Measurements from ENCODE around the gene VPS8. TPM values are rescaled to one million over a fixed set of nuclear protein-coding genes. Genes with fewer than 3 reads are reported as not detected.

Gene VPS8
- total and polyA plus RNA-seq, 2 donors (not counting 1 experiment from before 2014, with no cell fraction given): 24.9 to 99.4 TPM

DNA sequence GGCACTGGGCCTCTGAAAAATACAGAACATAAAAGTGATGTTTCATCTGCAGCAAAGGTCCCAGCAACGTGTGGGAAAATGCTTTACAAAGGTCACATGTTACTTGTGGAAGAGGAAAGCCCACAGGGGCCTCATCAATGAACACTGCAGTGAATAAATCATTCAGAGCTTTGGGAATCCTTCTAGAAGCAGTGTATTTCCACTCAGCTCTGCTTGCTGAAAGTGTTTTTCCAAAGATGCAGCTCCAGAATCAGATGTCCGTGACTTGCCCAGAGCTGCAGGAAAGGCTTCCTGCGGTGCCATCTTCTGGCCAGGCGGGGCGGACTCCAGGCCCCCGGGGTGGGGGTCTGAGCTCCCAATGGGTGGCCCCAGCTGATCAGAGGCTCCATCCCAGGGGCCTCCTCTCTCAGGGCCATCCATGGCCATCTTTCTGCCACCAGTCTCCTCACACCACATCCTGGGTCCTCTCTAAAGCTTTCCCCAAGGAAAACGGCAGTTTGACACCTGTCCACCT, 259.4 kb downstream of the VPS8 start:
- Histone ChIP-seq H3K27ac (ENCODE audit: insufficient read depth, low read length) (no peak overlapping the region), H3K27me3 (ENCODE audit: control insufficient read depth, insufficient read depth, low read length) (no peaks in the 10 kb centered on the region), H3K79me2 (ENCODE audit: control insufficient read depth, insufficient read depth, low read length) (no peaks in the 10 kb centered on the region), H3K4me3 (replicated peaks in 1 of 4; ENCODE audit: control extremely low read depth in 1 of 4, insufficient read depth in 1 of 4, low read depth in 3 of 4, low read length in 4 of 4) (no peak overlapping the region), H3K36me3 (ENCODE audit: control insufficient read depth, insufficient read depth, low read length) (no peaks in the 10 kb centered on the region), H3K9ac (ENCODE audit: insufficient read depth, low read length) (no peak overlapping the region), H3K4me1 (ENCODE audit: control insufficient read depth, extremely low read depth, insufficient read depth, low read length) (no peaks in the 10 kb centered on the region), H3K4me2 (ENCODE audit: extremely low read depth, insufficient read depth, low read length) (no peak overlapping the region), H4K20me1 (ENCODE audit: control insufficient read depth, extremely low read depth, insufficient read depth, low read length) (no peaks in the 10 kb centered on the region), H2AFZ (ENCODE audit: low read length) (no peak overlapping the region), H3K9me3 (ENCODE audit: control insufficient read depth, insufficient read depth, low read depth, low read length) (no peaks in the 10 kb centered on the region)
- no peak for DNase-seq (ENCODE audit: low read depth in 2 of 2)
- no peak for TF ChIP-seq EZH2 (IDR thresholded peaks at IDR 0.05; ENCODE audit: low read length, missing control alignments)
- TF ChIP-seq, protein P1, sequence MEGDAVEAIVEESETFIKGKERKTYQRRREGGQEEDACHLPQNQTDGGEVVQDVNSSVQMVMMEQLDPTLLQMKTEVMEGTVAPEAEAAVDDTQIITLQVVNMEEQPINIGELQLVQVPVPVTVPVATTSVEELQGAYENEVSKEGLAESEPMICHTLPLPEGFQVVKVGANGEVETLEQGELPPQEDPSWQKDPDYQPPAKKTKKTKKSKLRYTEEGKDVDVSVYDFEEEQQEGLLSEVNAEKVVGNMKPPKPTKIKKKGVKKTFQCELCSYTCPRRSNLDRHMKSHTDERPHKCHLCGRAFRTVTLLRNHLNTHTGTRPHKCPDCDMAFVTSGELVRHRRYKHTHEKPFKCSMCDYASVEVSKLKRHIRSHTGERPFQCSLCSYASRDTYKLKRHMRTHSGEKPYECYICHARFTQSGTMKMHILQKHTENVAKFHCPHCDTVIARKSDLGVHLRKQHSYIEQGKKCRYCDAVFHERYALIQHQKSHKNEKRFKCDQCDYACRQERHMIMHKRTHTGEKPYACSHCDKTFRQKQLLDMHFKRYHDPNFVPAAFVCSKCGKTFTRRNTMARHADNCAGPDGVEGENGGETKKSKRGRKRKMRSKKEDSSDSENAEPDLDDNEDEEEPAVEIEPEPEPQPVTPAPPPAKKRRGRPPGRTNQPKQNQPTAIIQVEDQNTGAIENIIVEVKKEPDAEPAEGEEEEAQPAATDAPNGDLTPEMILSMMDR (conservative IDR thresholded peaks at IDR 0.05 in 1 of 2, IDR thresholded peaks at IDR 0.05 in 1 of 2; ENCODE audit: low read depth in 1 of 2, low read length in 2 of 2): no peak

DNA sequence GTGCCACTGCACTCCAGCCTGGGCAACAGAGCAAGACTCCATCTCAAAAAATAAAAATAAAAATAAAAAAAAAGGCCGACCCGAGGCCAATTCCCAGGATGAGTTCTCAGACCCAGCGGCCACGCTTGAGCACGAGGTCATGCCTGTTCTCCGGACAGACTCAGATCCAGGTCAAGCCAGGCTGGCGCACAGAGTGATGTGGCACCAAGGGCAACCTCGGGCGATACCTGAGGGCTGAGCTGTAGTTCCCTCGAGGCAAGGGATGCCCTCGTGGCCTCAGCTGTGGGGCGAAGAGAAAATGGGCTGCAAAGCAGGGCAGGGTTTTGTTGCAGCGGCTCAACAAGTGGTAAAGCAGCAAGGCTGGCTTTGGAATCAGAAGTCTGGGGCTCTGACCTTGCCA, 263.6 kb downstream of the VPS8 start:
- no peaks in the 10 kb centered on the region for H3K27me3 ChIP-seq (ENCODE audit: control insufficient read depth, insufficient read depth, low read length)
- no peak overlapping the region for H3K9ac ChIP-seq (ENCODE audit: insufficient read depth, low read length)
- H3K9me3 ChIP-seq (ENCODE audit: control insufficient read depth, insufficient read depth, low read depth, low read length): no peaks in the 10 kb centered on the region
- no peak for DNase-seq (ENCODE audit: low read depth in 2 of 2)
- no peak overlapping the region for H3K4me2 ChIP-seq (ENCODE audit: extremely low read depth, insufficient read depth, low read length)
- no peaks in the 10 kb centered on the region for H4K20me1 ChIP-seq (ENCODE audit: control insufficient read depth, extremely low read depth, insufficient read depth, low read length)
- TF ChIP-seq EZH2 (IDR thresholded peaks at IDR 0.05; ENCODE audit: low read length, missing control alignments): no peak
- TF ChIP-seq, protein P1 (conservative IDR thresholded peaks at IDR 0.05 in 1 of 2, IDR thresholded peaks at IDR 0.05 in 1 of 2; ENCODE audit: low read depth in 1 of 2, low read length in 2 of 2): no peak
- no peaks in the 10 kb centered on the region for H3K4me1 ChIP-seq (ENCODE audit: control insufficient read depth, extremely low read depth, insufficient read depth, low read length)
- no peaks in the 10 kb centered on the region for H3K79me2 ChIP-seq (ENCODE audit: control insufficient read depth, insufficient read depth, low read length)
- H3K36me3 ChIP-seq (ENCODE audit: control insufficient read depth, insufficient read depth, low read length): no peaks in the 10 kb centered on the region
- no peak overlapping the region for H3K4me3 ChIP-seq (replicated peaks in 1 of 4; ENCODE audit: control extremely low read depth in 1 of 4, insufficient read depth in 1 of 4, low read depth in 3 of 4, low read length in 4 of 4)
- H3K27ac ChIP-seq (ENCODE audit: insufficient read depth, low read length): no peak overlapping the region
- H2AFZ ChIP-seq (ENCODE audit: low read length): no peak overlapping the region

DNA sequence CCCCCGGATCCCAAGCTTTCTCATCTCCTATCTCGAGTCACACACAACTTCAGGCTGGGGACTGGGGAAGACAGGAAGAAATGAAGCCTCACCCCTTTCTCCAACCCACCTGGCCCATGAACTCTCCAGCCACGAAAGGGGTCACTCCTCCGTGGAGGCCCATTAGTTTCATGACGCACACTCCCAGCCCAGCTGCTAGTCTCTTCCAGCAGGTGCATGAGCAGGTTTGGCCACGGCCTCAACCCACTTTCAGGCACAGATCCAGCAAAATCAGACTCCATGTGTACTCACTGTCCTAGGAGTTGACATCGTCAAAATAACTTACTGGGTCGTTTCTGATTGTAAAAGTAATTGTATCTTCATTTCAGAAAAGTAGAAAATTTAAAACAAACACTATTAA, 264.3 kb downstream of the VPS8 start:
- Histone ChIP-seq H2AFZ (ENCODE audit: low read length) (no peak overlapping the region), H3K79me2 (ENCODE audit: control insufficient read depth, insufficient read depth, low read length) (no peaks in the 10 kb centered on the region), H3K27ac (ENCODE audit: insufficient read depth, low read length) (no peak overlapping the region), H3K27me3 (ENCODE audit: control insufficient read depth, insufficient read depth, low read length) (no peaks in the 10 kb centered on the region), H3K9me3 (ENCODE audit: control insufficient read depth, insufficient read depth, low read depth, low read length) (no peaks in the 10 kb centered on the region), H3K4me3 (replicated peaks in 1 of 4; ENCODE audit: control extremely low read depth in 1 of 4, insufficient read depth in 1 of 4, low read depth in 3 of 4, low read length in 4 of 4) (no peak overlapping the region), H3K9ac (ENCODE audit: insufficient read depth, low read length) (no peak overlapping the region), H3K36me3 (ENCODE audit: control insufficient read depth, insufficient read depth, low read length) (no peaks in the 10 kb centered on the region), H3K4me1 (ENCODE audit: control insufficient read depth, extremely low read depth, insufficient read depth, low read length) (no peaks in the 10 kb centered on the region), H4K20me1 (ENCODE audit: control insufficient read depth, extremely low read depth, insufficient read depth, low read length) (no peaks in the 10 kb centered on the region), H3K4me2 (ENCODE audit: extremely low read depth, insufficient read depth, low read length) (no peak overlapping the region)
- no peak for DNase-seq (ENCODE audit: low read depth in 2 of 2)
- TF ChIP-seq EZH2 (IDR thresholded peaks at IDR 0.05; ENCODE audit: low read length, missing control alignments): no peak
- TF ChIP-seq, protein P1 (conservative IDR thresholded peaks at IDR 0.05 in 1 of 2, IDR thresholded peaks at IDR 0.05 in 1 of 2; ENCODE audit: low read depth in 1 of 2, low read length in 2 of 2): no peak
